ENCODE measurements around the gene TCF19. TPM values are rescaled to one million over a fixed set of nuclear protein-coding genes. Genes with fewer than 3 reads are reported as not detected.
"Not testable (repeated sequence)": the region's sequence is repeated elsewhere in the genome, so short reads cannot be mapped to it uniquely, and the experiment has no call there.

TCF19 gene
- polyA plus RNA-seq, 1 donor from 2014 or later: 3.6 TPM

GRCh38 chr6:31163922-31164321, 5.5 kb downstream of the TCF19 start:
- Histone ChIP-seq H2AFZ (ENCODE audit: low read depth, low read length) (no peak overlapping the region), H3F3A (ENCODE audit: insufficient read depth, low read length, poor library complexity, severe bottlenecking) (no peaks in the 10 kb centered on the region), H3K36me3 (ENCODE audit: insufficient read depth, low read length) (no peaks in the 10 kb centered on the region), H3K4me2 (ENCODE audit: low read length) (no peak overlapping the region), H3K27me3 (ENCODE audit: insufficient read depth, low read depth, low read length) (peaks cover under 1% of the 10 kb centered on the region), H3K9me3 (ENCODE audit: low read length) (no peaks in the 10 kb centered on the region), H3K79me2 (replicated peaks; ENCODE audit: insufficient read depth, low read length) (no peaks in the 10 kb centered on the region), H4K20me1 (ENCODE audit: insufficient read depth) (no peaks in the 10 kb centered on the region), H3K27ac (ENCODE audit: low read length) (no peak overlapping the region), H3K4me3 (ENCODE audit: low read length) (no peak overlapping the region), H3K9ac (ENCODE audit: low read length) (no peak overlapping the region), H3K9me2 (ENCODE audit: insufficient read depth, low read length) (no peaks in the 10 kb centered on the region)
- TF ChIP-seq RAD21 (conservative IDR thresholded peaks at IDR 0.05): no peak
- TF ChIP-seq MXI1 (conservative IDR thresholded peaks at IDR 0.05; ENCODE audit: poor library complexity, severe bottlenecking): no peak
- no peak for TF ChIP-seq POLR2AphosphoS5 (IDR thresholded peaks at IDR 0.05)
- no peak for TF ChIP-seq SMC3 (conservative IDR thresholded peaks at IDR 0.05; ENCODE audit: poor library complexity)
- TF ChIP-seq TAF1 (IDR thresholded peaks at IDR 0.05; ENCODE audit: low read depth): no peak
- TF ChIP-seq EZH2 (IDR thresholded peaks at IDR 0.05; ENCODE audit: borderline replicate concordance, insufficient read depth, low read length, poor library complexity, severe bottlenecking): no peak
- no peak for TF ChIP-seq CTCF (IDR thresholded peaks at IDR 0.05; ENCODE audit: poor library complexity, severe bottlenecking)
- no peak for TF ChIP-seq REST (IDR thresholded peaks at IDR 0.05; ENCODE audit: borderline replicate concordance)
- TF ChIP-seq EP300 (conservative IDR thresholded peaks at IDR 0.05; ENCODE audit: poor library complexity, severe bottlenecking): no peak

- H3K27me3 ChIP-seq (ENCODE audit: insufficient read depth, low read depth, low read length); H4K20me1 ChIP-seq (ENCODE audit: insufficient read depth); H3K4me2 ChIP-seq (ENCODE audit: low read length); H3K9ac ChIP-seq (ENCODE audit: low read length); H2AFZ ChIP-seq (ENCODE audit: low read depth, low read length); H3K27ac ChIP-seq (ENCODE audit: low read length); H3K9me3 ChIP-seq (ENCODE audit: low read length); H3K9me2 ChIP-seq (ENCODE audit: insufficient read depth, low read length); H3F3A ChIP-seq (ENCODE audit: insufficient read depth, low read length, poor library complexity, severe bottlenecking); H3K79me2 ChIP-seq (replicated peaks; ENCODE audit: insufficient read depth, low read length); H3K4me3 ChIP-seq (ENCODE audit: low read length); H3K36me3 ChIP-seq (ENCODE audit: insufficient read depth, low read length): not testable (repeated sequence)
Measured at GRCh38 chr6:31164475-31165063, 6.2 kb downstream of the TCF19 start.

GRCh38 chr6:31165064-31165832, 6.9 kb downstream of the TCF19 start:
- H3K4me3 ChIP-seq (ENCODE audit: low read length); H2AFZ ChIP-seq (ENCODE audit: low read depth, low read length); H3K36me3 ChIP-seq (ENCODE audit: insufficient read depth, low read length); H3K27ac ChIP-seq (ENCODE audit: low read length); H3K9ac ChIP-seq (ENCODE audit: low read length); H3K9me2 ChIP-seq (ENCODE audit: insufficient read depth, low read length); H3K27me3 ChIP-seq (ENCODE audit: insufficient read depth, low read depth, low read length); H3F3A ChIP-seq (ENCODE audit: insufficient read depth, low read length, poor library complexity, severe bottlenecking); H3K79me2 ChIP-seq (replicated peaks; ENCODE audit: insufficient read depth, low read length); H3K9me3 ChIP-seq (ENCODE audit: low read length); H4K20me1 ChIP-seq (ENCODE audit: insufficient read depth); H3K4me2 ChIP-seq (ENCODE audit: low read length): not testable (repeated sequence)
